ENCODE results near the gene IFIT1B. TPM values are rescaled to one million over a fixed set of nuclear protein-coding genes. Genes with fewer than 3 reads are reported as not detected.

The IFIT1B gene
- total and polyA plus RNA-seq, 2 of the 8 experiments (the other 6 are each of a cell fraction or from before 2014, with no cell fraction given): not detected

GRCh38 chr10:89341649-89342048, 36.2 kb upstream of the IFIT1B start:
- DNase-seq (ENCODE audit: low read depth in 1 of 2, low spot score in 2 of 2) (no peak), FAIRE-seq (no peak)
- no peak for TF ChIP-seq EGR1 (IDR thresholded peaks at IDR 0.05; ENCODE audit: borderline replicate concordance, low read depth, low read length)
- no peak for TF ChIP-seq GTF2F1 (IDR thresholded peaks at IDR 0.05; ENCODE audit: borderline replicate concordance, low read depth, low read length)
- no peak for TF ChIP-seq SIRT6 (IDR thresholded peaks at IDR 0.05; ENCODE audit: low read length)
- TF ChIP-seq RBBP5 (IDR thresholded peaks at IDR 0.05; ENCODE audit: borderline replicate concordance, low read depth, low read length): no peak
- no peak for TF ChIP-seq CBX8 (IDR thresholded peaks at IDR 0.05; ENCODE audit: borderline replicate concordance, low read depth, low read length)
- TF ChIP-seq NRF1 (IDR thresholded peaks at IDR 0.05; ENCODE audit: low read depth, low read length): no peak
- no peak for TF ChIP-seq MAX (IDR thresholded peaks at IDR 0.05)
- no peak overlapping the region for H3K23ac ChIP-seq (ENCODE audit: insufficient read length)
- H3K23me2 ChIP-seq (ENCODE audit: low read depth, low read length): no peaks in the 10 kb centered on the region
- no peaks in the 10 kb centered on the region for H3K9me3 ChIP-seq (ENCODE audit: insufficient read depth in 2 of 2, low read depth in 1 of 2, low read length in 1 of 2)
- no peak overlapping the region for H2BK5ac ChIP-seq (ENCODE audit: low read depth, low read length)
- 92% methylated on average over 3 of the region's 3 CpGs; no CpG with 5 or more reads in 1 of the 2 experiments for WGBS, 2 experiments (ENCODE audit: extremely low coverage in 1 of 2, insufficient coverage in 1 of 2, insufficient read length in 1 of 2, insufficient replicate concordance in 2 of 2, low coverage in 1 of 2, low lambda C conversion rate in 2 of 2, missing lambda C conversion rate in 1 of 2)
- peaks cover 3 to 8% (median 5%) of the 10 kb centered on the region in 4 experiments; a peak in 4 of 7 replicates for H3K4me1 ChIP-seq (replicated peaks in 1 of 4; ENCODE audit: control insufficient read depth in 3 of 4, insufficient read depth in 4 of 4, low read length in 3 of 4)
- no peaks in the 10 kb centered on the region for H3K79me2 ChIP-seq (ENCODE audit: control insufficient read depth in 1 of 2, insufficient read depth in 2 of 2, low read length in 2 of 2)
- H2BK15ac ChIP-seq (ENCODE audit: low read length): no peak overlapping the region
- H2AK5ac ChIP-seq (ENCODE audit: low read depth, low read length): no peak overlapping the region
- H3K18ac ChIP-seq (ENCODE audit: extremely low read depth, low read length): no peak overlapping the region
- no peak overlapping the region for H3K56ac ChIP-seq (replicated peaks; ENCODE audit: insufficient read length, low read depth, low read length)
- H3K4ac ChIP-seq (replicated peaks; ENCODE audit: insufficient read length, low read depth, low read length): no peak overlapping the region
- ChIA-PET POLR2A (ENCODE audit: partially characterized antibody) (no interaction called here), CTCF (ENCODE audit: partially characterized antibody) (interaction anchor here (3.1 kb wide), 1 partner anchor 27 kb away, joined by 15 read pairs; no protein-coding TSS in a partner anchor)
- H4K91ac ChIP-seq (replicated peaks; ENCODE audit: insufficient read length, low read length): no peak overlapping the region
- H3K27ac ChIP-seq (ENCODE audit: low read depth, low read length): no peak overlapping the region
- H3K9ac ChIP-seq (replicated peaks in 1 of 4; ENCODE audit: extremely low read depth in 1 of 4, low read depth in 3 of 4, low read length in 3 of 4): no peak overlapping the region
- no peak overlapping the region for H3K4me3 ChIP-seq (ENCODE audit: extremely low read depth in 1 of 4, insufficient read depth in 2 of 4, low read depth in 3 of 4, low read length in 4 of 4)
- no peaks in the 10 kb centered on the region for H3K79me1 ChIP-seq (ENCODE audit: low read depth, low read length)
- no peak overlapping the region for H2BK120ac ChIP-seq (replicated peaks; ENCODE audit: low read depth, low read length)
- H3K36me3 ChIP-seq (ENCODE audit: control insufficient read depth in 2 of 4, insufficient read depth in 4 of 4, low read length in 3 of 4): no peaks in the 10 kb centered on the region
- no peak overlapping the region for H4K8ac ChIP-seq (ENCODE audit: extremely low read depth, insufficient read depth, low read length)
- no peak overlapping the region for H4K5ac ChIP-seq (ENCODE audit: insufficient read length, low read depth, low read length)
- no peak overlapping the region for H2AFZ ChIP-seq (ENCODE audit: low read length)
- no peak overlapping the region for H3K14ac ChIP-seq (ENCODE audit: insufficient read length)
- no peak overlapping the region for H2BK12ac ChIP-seq (ENCODE audit: low read depth, low read length)
- H4K20me1 ChIP-seq (replicated peaks in 1 of 2; ENCODE audit: control insufficient read depth in 1 of 2, insufficient read depth in 2 of 2, low read length in 2 of 2): no peaks in the 10 kb centered on the region
- H2BK20ac ChIP-seq (ENCODE audit: low read length): no peak overlapping the region
- no peaks in the 10 kb centered on the region for H3K27me3 ChIP-seq (replicated peaks in 1 of 4; ENCODE audit: control insufficient read depth in 3 of 4, extremely low read depth in 1 of 4, insufficient read depth in 3 of 4, low read length in 3 of 4)
- H3K4me2 ChIP-seq (ENCODE audit: insufficient read depth in 1 of 2, low read depth in 2 of 2, low read length in 2 of 2): no peak overlapping the region

Data from H1 (cell line).